OCI-LY1 (cell line): Measurements from ENCODE around the gene YIF1A.

Experiments used
- H2AFZ ChIP-seq: fragments of 200-600 bp; sonication (generic), shearing (Covaris generic); 2 replicates; pipeline ENCODE4 v1.6.0; 2014; ENCODE audit warnings: antibody characterized with exemption, mild to moderate bottlenecking, low read length
- H3F3A ChIP-seq: fragments of 200-600 bp; sonication (generic), shearing (Covaris generic); 2 replicates; pipeline ENCODE4 v1.6.0; 2014; ENCODE audit warnings: mild to moderate bottlenecking, antibody characterized with exemption, low read length, moderate library complexity; ENCODE audit not compliant: insufficient read depth
- H3K27ac ChIP-seq: fragments of 200-600 bp; sonication (generic); 2 replicates; pipeline ENCODE4 v1.5.1; 2014; ENCODE audit warnings: low read length, mixed run types, mild to moderate bottlenecking, low read depth; ENCODE audit not compliant: poor library complexity, severe bottlenecking
- H3K27me3 ChIP-seq: fragments of 200-600 bp; sonication (generic); 2 replicates; pipeline ENCODE4 v1.6.0; 2014; ENCODE audit warnings: antibody characterized with exemption, mild to moderate bottlenecking, low read length, moderate library complexity; ENCODE audit not compliant: insufficient read depth
- H3K36me3 ChIP-seq: fragments of 200-600 bp; sonication (generic); 2 replicates; pipeline ENCODE4 v1.6.1; 2014; ENCODE audit warnings: mild to moderate bottlenecking, antibody characterized with exemption, low read length, moderate library complexity, mixed read lengths; ENCODE audit not compliant: insufficient read depth
- H3K4me1 ChIP-seq: fragments of 200-600 bp; sonication (generic); 2 replicates; pipeline ENCODE4 v1.5.1; 2014; ENCODE audit warnings: mild to moderate bottlenecking, low read length, moderate library complexity; ENCODE audit not compliant: insufficient read depth, severe bottlenecking
- H3K4me2 ChIP-seq: fragments of 200-600 bp; sonication (generic), shearing (Covaris generic); 2 replicates; pipeline ENCODE4 v1.6.1; 2014; ENCODE audit warnings: low read length
- H3K4me3 ChIP-seq: fragments of 200-600 bp; sonication (generic); 2 replicates; pipeline ENCODE4 v1.5.1; 2014; ENCODE audit warnings: low read length, low read depth, mild to moderate bottlenecking, mixed read lengths; ENCODE audit not compliant: poor library complexity, severe bottlenecking
- H3K79me2 ChIP-seq: fragments of 200-600 bp; shearing (Covaris generic); 2 replicates; pipeline ENCODE4 v1.6.1; 2016; ENCODE audit warnings: mixed run types, low read length, mixed read lengths; ENCODE audit not compliant: insufficient read depth
- H3K9ac ChIP-seq: fragments of 200-600 bp; sonication (generic), shearing (Covaris generic); 2 replicates; pipeline ENCODE4 v1.6.1; 2014; ENCODE audit warnings: mild to moderate bottlenecking, low read length, mixed read lengths
- H3K9me2 ChIP-seq: fragments of 200-600 bp; sonication (generic), shearing (Covaris generic); 2 replicates; pipeline ENCODE4 v1.6.1; 2014; ENCODE audit warnings: low read depth, mild to moderate bottlenecking, low read length, mixed read lengths
- H3K9me3 ChIP-seq: fragments of 200-600 bp; shearing (Covaris generic); 2 replicates; pipeline ENCODE4 v1.6.1; 2014; ENCODE audit warnings: low read length, mixed read lengths
- H4K20me1 ChIP-seq: fragments of 200-600 bp; sonication (generic), shearing (Covaris generic); 2 replicates; pipeline ENCODE4 v1.6.0; 2016; ENCODE audit warnings: mild to moderate bottlenecking, low read length; ENCODE audit not compliant: insufficient read depth
- CTCF ChIP-seq: fragments of 200-600 bp; sonication (generic), shearing (Covaris generic); IDR thresholded peaks from 2 replicates; pipeline ENCODE4 v1.5.1; 2017; ENCODE audit warnings: mild to moderate bottlenecking, antibody characterized with exemption, low read length, moderate library complexity, mixed read lengths
- EZH2 ChIP-seq: fragments of 200-600 bp; sonication (generic), shearing (Covaris generic); IDR thresholded peaks from 2 replicates; pipeline ENCODE4 v1.8.0; 2017; ENCODE audit warnings: borderline replicate concordance, mixed run types, mild to moderate bottlenecking, antibody characterized with exemption, low read length, moderate library complexity, mixed read lengths

The YIF1A gene

GRCh38 chr11:66240781-66241136 is 48.2 kb downstream of the YIF1A start:
- Histone ChIP-seq H3K4me1 (peaks cover 15% of the 10 kb centered on the region), H3K27ac (peak overlapping the region; percentile 34), H3K9ac (no peak overlapping the region), H3K27me3 (no peaks in the 10 kb centered on the region), H3K4me3 (no peak overlapping the region), H3K36me3 (peaks cover 70% of the 10 kb centered on the region; the same call in 1 of the 2 replicates), H2AFZ (no peak overlapping the region), H4K20me1 (no peaks in the 10 kb centered on the region), H3K79me2 (no peaks in the 10 kb centered on the region), H3K9me2 (no peaks in the 10 kb centered on the region), H3K9me3 (no peaks in the 10 kb centered on the region), H3F3A (no peaks in the 10 kb centered on the region), H3K4me2 (no peak overlapping the region)
- TF ChIP-seq EZH2 (no peak), CTCF (no peak)

DNA sequence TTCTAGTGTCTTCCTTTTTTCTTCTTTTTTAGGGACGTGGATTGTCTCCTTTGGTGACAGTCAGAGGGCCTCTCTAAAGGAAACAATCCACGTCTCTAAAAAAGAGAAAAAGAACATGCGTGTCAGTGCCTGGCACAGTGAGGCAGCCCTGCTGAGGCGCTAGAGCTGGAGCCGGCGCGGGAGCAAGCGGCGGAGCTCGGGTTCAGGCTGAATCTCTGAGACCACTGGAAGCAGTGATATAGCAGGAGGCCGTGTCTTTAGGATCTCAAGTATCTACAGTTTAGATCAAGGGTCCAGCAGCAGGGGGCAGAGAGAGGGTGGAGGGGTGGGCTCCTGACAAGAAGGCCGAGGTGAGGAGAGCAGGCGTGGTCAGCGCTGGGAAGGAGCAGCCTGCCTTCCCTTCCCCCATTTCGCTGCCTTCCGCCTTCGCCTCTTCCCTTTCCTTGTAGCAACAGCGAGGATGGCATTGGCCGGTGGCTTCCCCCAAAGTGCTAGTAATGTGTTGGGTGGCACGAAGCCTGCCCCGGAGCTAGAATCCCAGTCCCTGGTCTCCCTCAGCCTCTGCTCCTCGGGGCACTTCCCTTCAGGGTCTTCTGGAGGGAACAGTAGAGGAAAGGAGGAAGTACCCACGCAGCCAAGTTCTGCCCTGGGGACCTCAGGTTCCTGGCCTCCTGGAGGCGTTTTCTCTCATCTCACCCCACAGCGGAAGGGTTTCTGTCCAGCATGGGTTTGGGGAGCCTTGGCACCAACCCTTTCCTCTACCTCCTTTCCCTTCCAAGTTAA is 48.8 kb downstream of the YIF1A start:
- Histone ChIP-seq H3K9ac (no peak overlapping the region), H3K36me3 (peaks cover 75% of the 10 kb centered on the region), H3K4me1 (peaks cover 15% of the 10 kb centered on the region), H3F3A (no peaks in the 10 kb centered on the region), H3K4me3 (no peak overlapping the region), H3K9me3 (no peaks in the 10 kb centered on the region), H2AFZ (no peak overlapping the region), H3K9me2 (no peaks in the 10 kb centered on the region), H4K20me1 (no peaks in the 10 kb centered on the region), H3K27ac (no peak overlapping the region), H3K4me2 (no peak overlapping the region), H3K79me2 (no peaks in the 10 kb centered on the region), H3K27me3 (no peaks in the 10 kb centered on the region)
- TF ChIP-seq EZH2 (no peak), CTCF (no peak)

DNA sequence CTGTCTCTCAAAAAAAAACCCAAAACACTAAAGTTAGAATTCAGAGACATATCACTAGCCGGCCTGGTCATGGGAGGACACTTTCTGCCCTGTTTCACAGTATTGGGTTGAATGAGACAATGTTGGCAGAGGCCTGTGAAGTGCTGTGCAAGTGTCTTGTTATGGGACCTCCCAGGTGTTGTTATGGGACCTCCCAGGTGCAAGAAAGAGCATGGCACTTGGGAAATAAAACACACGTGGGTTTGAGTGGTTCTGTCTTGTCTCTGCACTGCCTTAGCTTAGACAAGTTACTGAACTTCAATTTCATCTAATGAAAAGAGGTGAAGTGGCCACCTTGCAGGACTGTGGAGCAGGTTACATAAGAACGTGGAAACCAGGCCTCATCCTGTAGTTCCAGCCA is 49.4 kb downstream of the YIF1A start:
- Histone ChIP-seq H3K27me3 (no peaks in the 10 kb centered on the region), H3K9me2 (no peaks in the 10 kb centered on the region), H3F3A (no peaks in the 10 kb centered on the region), H2AFZ (no peak overlapping the region), H3K9ac (no peak overlapping the region), H3K36me3 (peaks cover 77% of the 10 kb centered on the region), H3K79me2 (no peaks in the 10 kb centered on the region), H3K27ac (no peak overlapping the region), H3K4me2 (no peak overlapping the region), H3K9me3 (no peaks in the 10 kb centered on the region), H3K4me3 (no peak overlapping the region), H3K4me1 (peaks cover 15% of the 10 kb centered on the region), H4K20me1 (no peaks in the 10 kb centered on the region)
- TF ChIP-seq EZH2: no peak
- no peak for TF ChIP-seq CTCF
